WI38 (cell line): ENCODE data around the gene SMIM31.

Experiments used
- H3K4me3 ChIP-seq: 2 replicates; pipeline ENCODE4 v1.5.1; 2011; ENCODE audit warnings: low read depth, mild to moderate bottlenecking, control low read depth, low read length
- CTCF ChIP-seq: IDR thresholded peaks from 2 replicates; pipeline ENCODE4 v1.5.1; 2012; ENCODE audit warnings: low read depth, mild to moderate bottlenecking, control low read depth, low read length

SMIM31 gene

GRCh38 chr4:164765833-164766232, 11.9 kb downstream of the SMIM31 start:
- TF ChIP-seq CTCF: no peak
- H3K4me3 ChIP-seq: no peak overlapping the region

GRCh38 chr4:164768516-164768915, 14.6 kb downstream of the SMIM31 start:
- H3K4me3 ChIP-seq: no peak overlapping the region
- TF ChIP-seq CTCF: no peak

DNA sequence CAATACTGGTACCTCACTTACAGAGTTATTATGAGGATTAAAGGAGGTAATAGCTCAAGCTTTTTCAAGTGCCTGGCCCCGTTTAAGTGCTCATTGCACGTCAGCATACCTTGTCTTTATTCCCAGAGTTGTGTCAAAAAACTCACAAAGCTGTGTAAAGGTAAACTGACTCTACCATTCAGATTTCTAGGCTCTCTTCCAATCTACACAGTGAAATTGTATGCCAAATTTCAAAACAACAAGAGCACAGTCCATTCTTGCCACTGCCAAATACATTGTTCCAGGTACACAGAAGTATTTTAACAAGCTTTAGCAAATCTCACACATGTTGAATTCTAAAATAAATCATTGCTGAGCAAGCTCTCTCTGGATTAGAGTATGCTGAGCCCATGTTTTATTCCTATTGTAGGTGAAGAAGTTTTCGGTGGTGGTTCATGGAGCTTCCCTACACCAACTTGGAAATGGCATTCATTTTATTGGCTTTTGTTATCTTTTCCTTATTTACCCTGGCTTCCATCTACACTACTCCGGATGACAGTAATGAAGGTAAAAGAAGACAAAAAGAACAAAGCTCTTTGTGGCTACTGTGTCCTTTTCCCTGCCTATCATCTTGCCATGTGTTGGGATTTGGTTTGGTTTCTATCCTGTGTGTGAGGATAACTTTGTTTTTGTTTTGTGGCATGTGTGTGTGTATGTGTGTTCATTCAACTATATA, 16.2 kb downstream of the SMIM31 start:
- H3K4me3 ChIP-seq: no peak overlapping the region
- no peak for TF ChIP-seq CTCF

DNA sequence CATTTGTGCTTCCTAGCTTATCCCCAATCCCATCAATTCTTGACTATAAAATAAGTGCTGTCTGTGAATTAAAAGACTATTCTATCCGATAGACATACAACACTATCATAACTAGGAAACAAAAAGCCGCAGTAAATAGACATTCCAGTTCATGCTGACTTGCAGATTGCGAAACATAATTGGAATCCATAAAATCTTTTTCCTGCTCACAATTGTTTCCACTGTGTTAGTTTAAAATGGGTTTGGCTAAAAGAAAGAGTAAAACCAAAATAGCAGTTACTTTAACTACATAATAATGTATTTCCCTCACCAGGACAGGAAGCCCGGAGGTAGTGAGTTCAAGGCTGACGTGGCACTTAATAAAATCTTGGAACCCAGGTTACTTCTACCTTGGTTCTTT, 17.2 kb downstream of the SMIM31 start:
- H3K4me3 ChIP-seq: no peak overlapping the region

GRCh38 chr4:164772076-164772475, 18.1 kb downstream of the SMIM31 start:
- TF ChIP-seq CTCF: no peak

More for the DNA sequence above, 17.2 kb downstream of the SMIM31 start:
- no peak for TF ChIP-seq CTCF

DNA sequence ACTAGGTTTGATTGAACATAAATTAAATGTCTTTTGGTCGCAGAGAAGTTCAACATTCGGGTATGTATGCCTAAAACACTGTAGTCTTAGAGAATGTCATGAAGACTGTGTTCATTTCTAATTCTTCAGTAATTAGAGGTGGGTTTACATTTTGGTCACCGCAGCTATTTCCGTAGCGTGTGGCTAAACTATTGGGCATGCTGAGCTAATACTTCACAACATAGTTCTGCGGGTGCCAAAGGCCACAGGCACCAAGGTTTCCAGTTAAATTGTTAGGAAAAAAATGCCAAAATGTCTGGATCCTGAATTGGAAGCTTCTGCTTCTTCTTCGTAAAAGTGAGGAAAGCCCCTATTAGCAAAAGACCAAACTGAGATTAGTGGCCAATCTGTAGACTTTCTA, 25.1 kb downstream of the SMIM31 start:
- TF ChIP-seq CTCF: no peak
- H3K4me3 ChIP-seq: no peak overlapping the region

More at GRCh38 chr4:164772076-164772475, 18.1 kb downstream of the SMIM31 start:
- H3K4me3 ChIP-seq: no peak overlapping the region

GRCh38 chr4:164779811-164780216, 25.9 kb downstream of the SMIM31 start:
- H3K4me3 ChIP-seq: no peak overlapping the region
- no peak for TF ChIP-seq CTCF
